Activated CD8-positive, alpha-beta T cell treated with anti-CD3 and anti-CD28 coated beads for 36 hours (primary cell): Measurements from ENCODE around the gene SLC35D2. TPM values are rescaled to one million over a fixed set of nuclear protein-coding genes. Genes with fewer than 3 reads are reported as not detected.

ENCODE experiments used
- ATAC-seq: fragments of 200-7000 bp; cut with Tn5 transposase; one replicate; pipeline ENCODE4 v1.10.0; 2021; ENCODE audit warnings: mild to moderate bottlenecking, moderate library complexity
- CTCF ChIA-PET: fragments of 350-600 bp; sonication (Branson Sonifier 250); formaldehyde crosslinking; loops from one replicate; lab custom pipeline; 2021; ENCODE audit warnings: antibody characterized with exemption; lab: Charles Lee
- POLR2A ChIA-PET: fragments of 350-600 bp; sonication (Branson Sonifier 250); formaldehyde crosslinking; loops from one replicate; lab custom pipeline; 2021; ENCODE audit warnings: antibody characterized with exemption; lab: Charles Lee
- DNase-seq: peaks from one replicate; pipeline ENCODE4 v3.0.0-alpha.2; 2020
- H3K27ac Mint-ChIP-seq: one replicate; pipeline ENCODE4 v1.8.0; 2021; ENCODE audit warnings: mild to moderate bottlenecking, mixed read lengths
- H3K27me3 Mint-ChIP-seq: one replicate; pipeline ENCODE4 v1.8.0; 2021; ENCODE audit warnings: mixed read lengths
- H3K36me3 Mint-ChIP-seq: one replicate; pipeline ENCODE4 v1.8.0; 2021; ENCODE audit warnings: low read depth, mixed read lengths
- H3K4me1 Mint-ChIP-seq: one replicate; pipeline ENCODE4 v1.8.0; 2021; ENCODE audit warnings: low read depth, mixed read lengths
- H3K4me3 Mint-ChIP-seq: one replicate; pipeline ENCODE4 v1.8.0; 2021; ENCODE audit warnings: mild to moderate bottlenecking, moderate library complexity, mixed read lengths
- H3K9me3 Mint-ChIP-seq: one replicate; pipeline ENCODE4 v1.8.0; 2021; ENCODE audit warnings: mixed read lengths
- CTCF ChIP-seq: fragments of 200-600 bp; IDR thresholded peaks from one replicate; pipeline ENCODE4 v1.8.0; 2022; ENCODE audit warnings: antibody characterized with exemption, mild to moderate bottlenecking
- intact Hi-C: fragments of 100-400 bp; cut with micrococcal nuclease; formaldehyde crosslinking; loops from one replicate; pipeline ENCODE4 v1.10.0; 2022
- total RNA-seq, 2 experiments: library from RNA; stranded (reverse); gene quantifications; one replicate each; pipeline ENCODE4 v1.2.3, GENCODE V29; 2021

The SLC35D2 gene
- total RNA-seq, 2 experiments from 2014 or later = 2.2 to 2.6 TPM

GRCh38 chr9:96400132-96400910 lies 16.8 kb upstream of the SLC35D2 start:
- peaks cover 30% of the 10 kb centered on the region for H3K4me1 Mint-ChIP-seq
- intact Hi-C loops = no loop called here
- ChIA-PET CTCF (interaction anchor here (0.9 kb wide), 1 partner anchor 9 kb away, joined by 3 read pairs; no protein-coding TSS in a partner anchor), POLR2A (interaction anchor here (1.2 to 4.0 kb wide), 5 partner anchors 10 to 50 kb away, joined by 3 to 15 read pairs (median 5); partner anchors contain the start of genes HABP4 and SLC35D2)
- H3K9me3 Mint-ChIP-seq = peaks cover 4% of the 10 kb centered on the region
- H3K4me3 Mint-ChIP-seq = no peak overlapping the region
- no peak for DNase-seq
- no peak for TF ChIP-seq CTCF
- no peak for ATAC-seq
- H3K27ac Mint-ChIP-seq = peak overlapping the region; percentile 82
- peaks cover 40% of the 10 kb centered on the region for H3K36me3 Mint-ChIP-seq
- no peaks in the 10 kb centered on the region for H3K27me3 Mint-ChIP-seq

- Mint-ChIP-seq H3K9me3 (peaks cover 4% of the 10 kb centered on the region), H3K27ac (peak overlapping the region; percentile 82), H3K4me1 (peaks cover 30% of the 10 kb centered on the region), H3K36me3 (peaks cover 45% of the 10 kb centered on the region), H3K4me3 (no peak overlapping the region), H3K27me3 (no peaks in the 10 kb centered on the region)
- intact Hi-C loops = no loop called here
- ChIA-PET POLR2A (interaction anchor here (1.2 to 4.0 kb wide), 4 partner anchors 11 to 51 kb away, joined by 3 to 15 read pairs (median 6); partner anchors contain the start of genes HABP4 and SLC35D2), CTCF (interaction anchor here (0.6 to 0.8 kb wide), 2 partner anchors 11 to 82 kb away, joined by 3 read pairs; no protein-coding TSS in a partner anchor)
- DNase-seq = no peak
- TF ChIP-seq CTCF = no peak
- ATAC-seq = no peak
Observed at GRCh38 chr9:96399325-96399633, 15.8 kb upstream of the SLC35D2 start.

- TF ChIP-seq CTCF = no peak
- peaks cover 47% of the 10 kb centered on the region for H3K36me3 Mint-ChIP-seq
- peak overlapping the region; percentile 82 for H3K27ac Mint-ChIP-seq
- ATAC-seq (peak; percentile 65), DNase-seq (no peak)
- H3K4me1 Mint-ChIP-seq = peaks cover 30% of the 10 kb centered on the region
- CTCF ChIA-PET = interaction anchor here (0.6 to 1.0 kb wide), 3 partner anchors 11 to 81 kb away, joined by 3 read pairs; no protein-coding TSS in a partner anchor
- H3K4me3 Mint-ChIP-seq = no peak overlapping the region
- no peaks in the 10 kb centered on the region for H3K27me3 Mint-ChIP-seq
- peaks cover 4% of the 10 kb centered on the region for H3K9me3 Mint-ChIP-seq
- intact Hi-C loops = no loop called here
- POLR2A ChIA-PET = interaction anchor here (1.2 to 4.0 kb wide), 4 partner anchors 12 to 52 kb away, joined by 3 to 15 read pairs (median 6); partner anchors contain the start of genes HABP4 and SLC35D2
Observed at GRCh38 chr9:96398582-96399324, 15.2 kb upstream of the SLC35D2 start.

- Mint-ChIP-seq H3K36me3 (peaks cover 49% of the 10 kb centered on the region), H3K4me1 (peaks cover 27% of the 10 kb centered on the region), H3K9me3 (peaks cover 4% of the 10 kb centered on the region), H3K27me3 (no peaks in the 10 kb centered on the region), H3K4me3 (no peak overlapping the region), H3K27ac (no peak overlapping the region)
- TF ChIP-seq CTCF = no peak
- ChIA-PET CTCF (no interaction called here), POLR2A (no interaction called here)
- DNase-seq (no peak), ATAC-seq (no peak)
- intact Hi-C loops = no loop called here
Observed at GRCh38 chr9:96395964-96396363, 12.5 kb upstream of the SLC35D2 start.
